ENCODE data around the gene LAMA5. TPM values are rescaled to one million over a fixed set of nuclear protein-coding genes. Genes with fewer than 3 reads are reported as not detected.

Gene LAMA5
- total RNA-seq, 6 experiments from 2014 or later, result 30.3 to 80.8 (median 47.1) TPM

DNA sequence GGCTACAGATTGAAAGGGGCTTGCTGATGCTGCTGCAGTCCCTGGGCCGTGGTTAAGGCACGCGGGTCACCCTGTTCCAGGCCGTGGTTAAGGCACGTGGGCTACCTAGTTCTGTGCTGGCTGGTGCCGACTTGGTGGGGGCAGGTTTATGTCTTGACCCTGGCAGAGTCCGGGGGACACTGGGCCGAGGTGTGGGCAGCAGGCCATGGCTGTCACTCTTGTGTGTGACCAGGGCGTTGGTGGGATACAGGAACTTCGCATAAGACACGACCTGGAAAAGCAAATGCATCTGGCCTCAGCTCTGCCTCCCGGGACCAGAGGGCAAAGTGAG is 26.2 kb upstream of the LAMA5 start:
- H3K9me3 ChIP-seq, result no peaks in the 10 kb centered on the region
- peaks cover 0 to 17% (median 0%) of the 10 kb centered on the region in 4 donors for H3K4me1 ChIP-seq
- TF ChIP-seq POLR2A (IDR thresholded peaks at IDR 0.05), result no peak
- TF ChIP-seq, protein P1, sequence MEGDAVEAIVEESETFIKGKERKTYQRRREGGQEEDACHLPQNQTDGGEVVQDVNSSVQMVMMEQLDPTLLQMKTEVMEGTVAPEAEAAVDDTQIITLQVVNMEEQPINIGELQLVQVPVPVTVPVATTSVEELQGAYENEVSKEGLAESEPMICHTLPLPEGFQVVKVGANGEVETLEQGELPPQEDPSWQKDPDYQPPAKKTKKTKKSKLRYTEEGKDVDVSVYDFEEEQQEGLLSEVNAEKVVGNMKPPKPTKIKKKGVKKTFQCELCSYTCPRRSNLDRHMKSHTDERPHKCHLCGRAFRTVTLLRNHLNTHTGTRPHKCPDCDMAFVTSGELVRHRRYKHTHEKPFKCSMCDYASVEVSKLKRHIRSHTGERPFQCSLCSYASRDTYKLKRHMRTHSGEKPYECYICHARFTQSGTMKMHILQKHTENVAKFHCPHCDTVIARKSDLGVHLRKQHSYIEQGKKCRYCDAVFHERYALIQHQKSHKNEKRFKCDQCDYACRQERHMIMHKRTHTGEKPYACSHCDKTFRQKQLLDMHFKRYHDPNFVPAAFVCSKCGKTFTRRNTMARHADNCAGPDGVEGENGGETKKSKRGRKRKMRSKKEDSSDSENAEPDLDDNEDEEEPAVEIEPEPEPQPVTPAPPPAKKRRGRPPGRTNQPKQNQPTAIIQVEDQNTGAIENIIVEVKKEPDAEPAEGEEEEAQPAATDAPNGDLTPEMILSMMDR (IDR thresholded peaks at IDR 0.05), result no peak
- H3K27me3 ChIP-seq, result no peaks in the 10 kb centered on the region
- H3K36me3 ChIP-seq, result peaks cover 0 to 8% (median 0%) of the 10 kb centered on the region in 4 donors
- DNase-seq (no peak), ATAC-seq (no peak)
- H3K27ac ChIP-seq, result no peak overlapping the region
- whole genome bisulfite sequencing (ENCODE audit: insufficient coverage, low coverage, low lambda C conversion rate, missing lambda C conversion rate), result no CpG with 5 or more reads among the region's 12 CpGs
- H3K4me3 ChIP-seq, result no peak overlapping the region
- intact Hi-C loops (cut with DNase I), result no loop called here

DNA sequence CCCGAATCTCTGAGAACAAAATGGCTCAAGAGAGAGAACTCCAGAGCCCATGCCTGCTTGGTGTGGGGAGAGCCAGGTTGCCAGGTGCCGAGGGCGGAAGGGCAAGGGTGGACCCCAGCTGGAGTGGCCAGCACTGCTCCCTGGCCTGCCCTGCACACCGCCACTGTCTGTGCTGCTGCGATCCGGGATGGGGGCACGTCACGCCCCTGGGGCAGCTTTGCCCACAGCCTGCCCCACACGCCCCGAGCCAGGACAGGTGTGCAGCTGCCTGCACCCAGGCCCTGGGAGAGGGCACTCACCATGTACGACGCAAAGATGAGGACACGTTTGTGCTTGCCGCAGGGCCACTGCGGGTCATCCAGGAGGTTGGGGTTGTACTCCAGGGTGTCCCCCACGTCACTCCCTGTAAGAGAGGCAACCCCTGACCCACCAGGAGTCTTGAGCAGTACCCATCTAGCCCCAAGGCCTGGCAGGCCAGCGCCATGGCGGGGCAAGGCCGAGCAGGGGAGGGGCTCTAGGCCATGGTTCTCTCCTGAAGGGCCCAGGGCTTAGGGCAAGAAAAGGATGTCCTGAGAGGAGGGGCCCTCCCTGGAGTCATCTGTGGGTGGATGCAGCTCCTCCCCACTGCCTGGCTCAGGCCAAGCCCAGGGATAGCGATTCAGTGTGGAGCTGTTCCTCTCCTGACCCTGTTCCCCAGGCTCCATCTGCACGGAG is 25.7 kb upstream of the LAMA5 start:
- H3K9me3 ChIP-seq, result no peaks in the 10 kb centered on the region
- H3K4me1 ChIP-seq, result peaks cover 0 to 22% (median 2%) of the 10 kb centered on the region in 4 donors
- H3K27me3 ChIP-seq, result no peaks in the 10 kb centered on the region
- no peak overlapping the region for H3K4me3 ChIP-seq
- H3K36me3 ChIP-seq, result peaks cover 0 to 10% (median 0%) of the 10 kb centered on the region in 4 donors
- no peak for TF ChIP-seq POLR2A (IDR thresholded peaks at IDR 0.05)
- TF ChIP-seq, protein P1 (IDR thresholded peaks at IDR 0.05), result no peak
- intact Hi-C loops (cut with DNase I), result no loop called here
- ATAC-seq (no peak), DNase-seq (no peak)
- WGBS (ENCODE audit: insufficient coverage, low coverage, low lambda C conversion rate, missing lambda C conversion rate), result 50% methylated on average over 1 of the region's 21 CpGs
- no peak overlapping the region for H3K27ac ChIP-seq

DNA sequence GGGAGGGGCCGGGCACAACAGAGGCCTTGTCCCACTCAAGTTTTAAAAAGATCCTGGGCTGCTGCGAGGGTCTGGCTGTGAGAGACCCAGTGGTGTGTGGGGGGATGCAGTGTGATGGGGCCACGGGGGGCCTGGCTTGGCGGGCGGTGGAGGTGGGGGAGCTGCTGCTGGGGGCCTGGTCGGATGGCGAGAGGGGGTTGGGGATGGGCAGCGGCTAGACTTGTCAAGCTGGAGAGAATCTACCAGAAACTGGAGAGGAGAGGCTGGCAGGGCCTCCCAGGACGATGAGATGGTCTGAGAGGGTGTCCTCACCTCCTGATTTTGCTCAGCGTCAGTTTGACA is 24.9 kb upstream of the LAMA5 start:
- TF ChIP-seq POLR2A (IDR thresholded peaks at IDR 0.05), result no peak
- TF ChIP-seq, protein P1 (IDR thresholded peaks at IDR 0.05), result no peak
- WGBS (ENCODE audit: insufficient coverage, low coverage, low lambda C conversion rate, missing lambda C conversion rate), result 83% methylated on average over 3 of the region's 10 CpGs
- H3K4me3 ChIP-seq, result no peak overlapping the region
- intact Hi-C loops (cut with DNase I), result no loop called here
- H3K4me1 ChIP-seq, result peaks cover 0 to 25% (median 3%) of the 10 kb centered on the region in 4 donors
- peaks cover 0 to 10% (median 0%) of the 10 kb centered on the region in 4 donors for H3K36me3 ChIP-seq
- no peaks in the 10 kb centered on the region for H3K9me3 ChIP-seq
- H3K27me3 ChIP-seq, result no peaks in the 10 kb centered on the region
- no peak overlapping the region for H3K27ac ChIP-seq
- ATAC-seq (no peak), DNase-seq (no peak)

DNA sequence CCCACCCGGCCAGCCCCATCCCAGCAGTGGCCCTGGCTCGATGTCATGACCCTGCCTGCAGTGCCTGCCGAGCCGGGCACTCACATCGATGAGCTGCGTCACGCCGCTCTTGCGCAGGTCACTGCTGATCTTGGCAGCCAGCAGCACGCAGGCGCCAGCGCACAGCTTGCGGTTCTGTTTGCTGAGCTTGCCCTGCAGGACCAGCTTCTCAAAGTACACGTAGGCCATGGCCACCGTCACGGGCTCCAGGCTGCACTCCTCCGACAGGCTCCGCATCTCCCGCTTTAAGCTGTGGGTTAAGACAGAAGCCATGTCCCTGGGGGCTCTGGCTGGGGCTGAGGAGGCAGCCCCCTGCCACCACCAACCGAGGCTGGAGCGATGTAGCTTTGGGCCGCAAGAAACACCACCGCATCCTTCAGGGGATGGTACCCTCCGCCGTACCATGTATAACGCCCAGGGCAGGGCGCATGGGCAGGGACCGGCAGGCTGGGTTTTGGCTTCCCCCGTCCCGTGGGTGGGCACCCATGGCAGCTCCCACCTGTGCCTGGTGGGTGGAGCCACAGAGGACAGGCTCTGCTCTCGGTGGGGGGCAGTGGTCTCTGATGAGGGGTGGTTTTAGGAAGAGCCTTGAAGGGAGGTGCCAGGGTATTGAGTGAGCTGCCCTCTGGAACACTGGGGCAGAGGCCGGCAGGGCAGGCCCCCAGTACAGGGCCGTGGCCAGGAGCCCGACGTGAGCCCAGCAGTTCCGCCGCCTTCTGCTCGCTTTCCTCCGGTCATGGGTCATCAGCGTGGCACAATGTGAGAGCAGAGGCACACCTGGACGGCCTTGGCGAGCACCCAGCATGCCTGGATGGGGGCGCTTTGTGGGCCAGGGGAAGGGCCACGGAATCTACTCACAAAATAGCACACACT is 24.3 kb upstream of the LAMA5 start:
- DNase-seq (peak; percentile 86 to 90 (median 90)), ATAC-seq (peak; percentile 58 to 76 (median 74))
- H3K9me3 ChIP-seq, result no peaks in the 10 kb centered on the region
- peaks cover 0 to 25% (median 3%) of the 10 kb centered on the region in 4 donors for H3K4me1 ChIP-seq
- H3K4me3 ChIP-seq, result no peak overlapping the region
- peak overlapping the region in 2 of 3 donors; percentile 36 to 60 for H3K27ac ChIP-seq
- intact Hi-C loops (cut with DNase I), result no loop called here
- no peaks in the 10 kb centered on the region for H3K27me3 ChIP-seq
- peaks cover 0 to 10% (median 0%) of the 10 kb centered on the region in 4 donors for H3K36me3 ChIP-seq
- TF ChIP-seq, protein P1 (IDR thresholded peaks at IDR 0.05), result no peak
- no peak for TF ChIP-seq POLR2A (IDR thresholded peaks at IDR 0.05)
- 36% methylated on average over 13 of the region's 44 CpGs for WGBS (ENCODE audit: insufficient coverage, low coverage, low lambda C conversion rate, missing lambda C conversion rate)

Measured in right lobe of liver (tissue), 6 donors.